ENCODE results near the gene CFAP410.

The CFAP410 gene

GRCh38 chr21:44331650-44332307, 7.4 kb downstream of the CFAP410 start:
- FAIRE-seq: no peak
- DNase-seq (ENCODE audit: low spot score): no peak

DNA sequence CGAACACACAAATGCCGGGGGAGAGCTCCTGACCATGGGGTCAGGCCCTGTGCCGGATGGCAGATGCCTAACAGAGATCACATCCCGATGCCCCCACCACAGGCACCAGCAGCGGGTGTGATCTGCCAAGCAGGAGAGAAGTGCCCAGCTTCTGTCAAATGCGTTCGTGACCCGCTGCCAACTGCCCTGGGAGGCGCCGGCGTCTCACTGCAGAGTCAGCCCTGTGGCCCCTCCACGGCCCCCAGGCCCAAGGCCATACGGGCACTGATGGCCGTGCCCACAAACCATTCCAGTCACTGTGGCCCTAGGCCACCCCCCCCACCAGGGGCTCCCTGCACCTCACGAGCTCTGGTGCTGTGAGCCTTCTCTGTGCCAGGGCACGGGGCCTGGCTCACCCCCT, 8.0 kb downstream of the CFAP410 start:
- DNase-seq (ENCODE audit: low spot score): no peak
- peak; percentile 53 for FAIRE-seq

- DNase-seq (ENCODE audit: low spot score) (no peak), FAIRE-seq (no peak)
Measured at GRCh38 chr21:44330698-44331097, 8.5 kb downstream of the CFAP410 start.

DNA sequence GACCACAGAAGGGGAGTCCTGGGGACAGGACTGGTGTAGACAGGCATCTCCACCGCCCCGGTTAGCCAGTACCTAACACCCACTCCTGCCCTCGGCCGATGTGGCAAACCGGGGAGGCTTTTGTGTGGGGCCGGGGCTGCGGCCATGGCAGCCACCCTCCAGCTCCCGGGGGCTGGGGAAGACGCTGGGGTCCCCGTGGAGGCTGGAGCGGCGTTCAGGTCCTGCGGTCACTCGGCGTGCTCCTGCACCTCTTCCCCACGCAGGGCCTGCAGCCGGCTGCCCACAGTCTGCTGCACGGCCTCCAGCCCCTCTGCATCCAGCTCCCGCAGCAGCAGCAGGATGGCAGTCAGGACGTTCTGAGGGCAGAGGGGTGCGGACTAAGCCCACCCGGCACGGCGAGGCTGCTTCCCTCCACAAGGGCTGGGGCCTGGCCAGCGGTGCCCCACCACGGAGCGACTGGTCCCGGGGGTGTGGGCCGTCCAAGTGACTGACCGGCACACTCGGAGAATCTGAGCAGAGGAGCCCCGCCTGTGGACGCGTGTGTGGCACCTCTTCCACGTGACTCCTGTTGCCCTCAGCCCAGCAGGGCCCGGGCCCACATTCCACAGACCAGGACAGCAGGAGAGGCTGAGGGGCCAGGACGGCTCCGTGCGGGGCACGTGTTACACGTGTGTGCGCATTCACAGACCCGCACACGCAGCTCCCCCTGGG, 9.1 kb downstream of the CFAP410 start:
- DNase-seq (ENCODE audit: low spot score) (no peak), FAIRE-seq (no peak)

DNA sequence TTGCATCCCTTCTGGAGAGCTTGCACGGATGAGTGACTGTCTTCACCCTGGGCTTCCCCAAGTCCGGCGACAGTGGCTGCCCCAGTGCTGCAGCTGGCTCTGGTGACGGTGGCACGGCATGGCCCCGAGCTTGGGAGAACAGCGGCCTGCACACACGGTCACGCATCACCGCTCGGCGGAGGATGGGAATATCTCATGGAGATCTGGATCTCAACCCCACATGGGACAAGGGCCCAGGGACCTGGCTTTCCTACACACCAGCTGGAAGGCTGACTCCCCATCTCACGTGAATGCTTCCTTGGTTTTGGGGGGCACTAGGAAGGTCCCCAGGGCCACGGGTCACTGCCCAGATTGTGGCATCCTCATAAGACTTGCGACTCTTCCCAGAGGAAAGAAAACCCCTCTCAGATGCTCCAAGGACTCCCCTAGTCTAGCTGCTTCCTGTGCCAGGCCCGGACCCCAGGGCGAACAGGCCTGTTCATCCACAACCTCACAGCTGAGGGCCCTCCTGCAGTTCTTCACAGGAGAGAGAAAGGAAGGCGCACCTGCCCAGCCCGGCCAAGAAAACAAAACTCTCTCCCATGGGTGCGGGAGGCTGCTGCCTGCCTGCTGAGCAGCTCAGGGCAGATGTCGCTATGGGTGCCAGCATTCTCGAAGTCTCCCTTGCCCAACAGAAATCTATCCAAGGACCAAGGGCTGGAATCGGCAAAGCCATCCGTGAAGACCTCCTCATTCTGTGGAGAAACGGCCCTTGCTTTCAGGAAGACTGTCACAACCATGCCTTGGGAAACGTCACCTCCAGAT, 9.9 kb downstream of the CFAP410 start:
- no peak for FAIRE-seq

GRCh38 chr21:44328242-44328895, 10.8 kb downstream of the CFAP410 start:
- no peak for DNase-seq (ENCODE audit: low spot score)

More for the DNA sequence above, 9.9 kb downstream of the CFAP410 start:
- DNase-seq (ENCODE audit: low spot score): no peak

DNA sequence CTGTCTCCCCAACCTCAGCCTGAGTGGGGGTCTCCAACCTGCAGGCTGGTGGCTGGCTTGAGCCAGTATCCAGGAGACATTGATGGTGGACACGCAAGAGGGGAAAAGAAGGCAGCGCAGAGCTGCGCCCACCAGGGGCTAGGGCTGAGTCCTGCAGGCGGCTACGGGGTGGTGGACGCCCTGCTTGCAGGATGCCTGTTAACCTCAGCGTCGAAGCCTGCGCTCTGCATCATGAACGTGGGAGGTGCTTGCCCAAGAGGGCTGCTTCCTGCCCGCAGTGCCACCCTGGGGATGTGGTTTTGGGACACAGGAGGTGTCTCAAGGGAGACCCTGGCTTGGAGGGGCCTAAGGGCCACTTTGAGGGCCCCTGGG, 11.6 kb downstream of the CFAP410 start:
- DNase-seq (ENCODE audit: low spot score): no peak
- no peak for FAIRE-seq

More at GRCh38 chr21:44328242-44328895, 10.8 kb downstream of the CFAP410 start:
- FAIRE-seq: no peak

DNA sequence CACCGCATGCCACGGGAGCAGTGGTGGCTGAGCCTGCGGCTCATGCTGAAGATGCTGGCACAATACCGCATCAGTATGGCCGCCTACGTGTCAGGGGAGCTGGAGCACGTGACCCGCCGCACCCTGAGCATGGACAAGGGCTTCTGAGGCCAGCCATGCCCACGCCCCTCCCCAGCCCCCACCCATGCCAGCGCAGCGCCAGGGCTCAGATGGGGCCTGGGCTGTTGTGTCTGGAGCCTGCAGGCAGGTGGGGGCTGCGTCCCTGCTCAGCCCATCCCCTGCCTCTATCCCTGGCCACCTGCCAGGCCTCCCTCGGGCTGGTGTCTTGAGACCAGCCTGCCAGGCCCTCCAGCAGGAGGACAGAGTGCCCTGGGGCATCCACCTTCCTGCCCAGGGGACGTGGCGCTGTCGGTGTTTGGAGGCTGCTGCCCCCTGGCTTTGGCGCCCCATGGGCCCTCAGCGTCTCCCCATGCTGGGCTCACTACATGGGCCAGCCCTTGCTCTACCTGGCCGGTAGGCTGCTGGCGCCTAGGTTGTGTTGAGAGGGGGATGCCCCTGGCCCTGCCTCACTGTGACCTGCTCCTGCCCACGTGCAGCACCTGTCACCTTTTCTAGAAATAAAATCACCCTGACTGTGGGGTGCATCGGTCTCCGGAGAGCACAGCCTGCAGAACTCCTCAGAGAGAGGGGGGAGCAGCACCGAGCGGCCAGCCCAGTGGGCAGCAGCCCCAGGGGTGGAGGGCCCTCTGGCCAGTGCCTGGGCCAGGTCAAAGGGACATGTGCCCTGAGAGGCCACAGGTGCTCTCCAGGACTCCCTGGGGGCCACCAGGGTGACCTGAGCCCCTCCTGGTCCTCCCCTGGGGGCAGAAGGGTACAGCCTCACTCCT, 12.2 kb downstream of the CFAP410 start:
- DNase-seq (ENCODE audit: low spot score) (no peak), FAIRE-seq (no peak)

GRCh38 chr21:44326272-44326647, 12.9 kb downstream of the CFAP410 start:
- DNase-seq (ENCODE audit: low spot score): no peak

DNA sequence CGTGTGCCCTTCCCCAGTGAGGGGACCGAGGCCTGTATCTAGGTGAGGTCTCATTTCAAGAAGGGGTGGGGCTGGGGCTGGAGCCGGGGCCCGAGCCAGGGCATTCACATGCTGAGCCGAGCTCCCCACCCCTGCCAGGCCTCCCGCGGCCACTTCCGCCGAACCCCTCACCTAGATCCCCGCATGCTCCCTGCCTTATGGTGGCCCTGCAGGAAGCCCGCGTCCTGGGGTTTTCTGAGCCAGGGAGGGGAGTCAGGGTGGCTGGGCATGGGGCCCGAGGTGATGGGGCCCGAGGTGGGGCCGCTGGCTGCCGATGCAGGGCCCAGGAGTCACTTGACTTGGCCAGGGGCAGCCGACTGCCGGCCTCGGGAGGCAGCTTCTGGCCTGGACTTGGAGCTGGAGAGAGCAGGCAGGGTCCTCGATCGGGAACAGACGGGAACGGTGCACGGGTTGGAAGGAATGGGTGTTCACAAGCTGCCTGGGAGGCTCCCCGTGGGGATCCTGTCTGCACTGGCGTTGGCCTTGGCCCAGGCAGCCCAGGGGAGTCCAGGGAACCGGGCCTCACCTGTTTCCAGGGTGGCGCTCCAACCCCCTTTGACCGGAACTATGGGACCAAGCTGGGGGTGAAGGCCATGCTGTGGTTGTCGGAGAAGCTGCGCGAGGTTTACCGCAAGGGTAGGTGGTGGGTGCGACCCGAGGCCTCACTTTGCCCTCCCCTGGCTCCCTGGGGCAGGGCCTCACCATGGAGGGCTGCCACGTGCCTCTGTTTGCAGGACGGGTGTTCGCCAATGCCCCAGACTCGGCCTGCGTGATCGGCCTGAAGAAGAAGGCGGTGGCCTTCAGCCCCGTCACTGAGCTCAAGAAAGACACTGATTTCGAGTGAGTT, 13.6 kb downstream of the CFAP410 start:
- FAIRE-seq (no peak), DNase-seq (ENCODE audit: low spot score) (no peak)

More at GRCh38 chr21:44326272-44326647, 12.9 kb downstream of the CFAP410 start:
- FAIRE-seq: no peak

DNA sequence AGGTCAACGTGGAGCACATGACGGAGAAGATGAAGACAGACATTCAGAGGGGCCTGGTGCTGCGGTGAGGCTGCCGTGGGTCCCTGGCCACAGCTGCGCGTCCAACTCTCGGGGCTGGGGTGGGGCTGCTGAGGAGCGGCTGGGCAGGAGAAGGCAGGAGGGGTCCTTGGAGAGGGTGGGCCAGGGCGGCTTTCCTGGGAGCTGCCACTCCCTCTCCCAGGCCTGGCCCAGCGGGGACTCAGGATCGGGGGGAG, 14.4 kb downstream of the CFAP410 start:
- DNase-seq (ENCODE audit: low spot score): no peak
- no peak for FAIRE-seq

DNA sequence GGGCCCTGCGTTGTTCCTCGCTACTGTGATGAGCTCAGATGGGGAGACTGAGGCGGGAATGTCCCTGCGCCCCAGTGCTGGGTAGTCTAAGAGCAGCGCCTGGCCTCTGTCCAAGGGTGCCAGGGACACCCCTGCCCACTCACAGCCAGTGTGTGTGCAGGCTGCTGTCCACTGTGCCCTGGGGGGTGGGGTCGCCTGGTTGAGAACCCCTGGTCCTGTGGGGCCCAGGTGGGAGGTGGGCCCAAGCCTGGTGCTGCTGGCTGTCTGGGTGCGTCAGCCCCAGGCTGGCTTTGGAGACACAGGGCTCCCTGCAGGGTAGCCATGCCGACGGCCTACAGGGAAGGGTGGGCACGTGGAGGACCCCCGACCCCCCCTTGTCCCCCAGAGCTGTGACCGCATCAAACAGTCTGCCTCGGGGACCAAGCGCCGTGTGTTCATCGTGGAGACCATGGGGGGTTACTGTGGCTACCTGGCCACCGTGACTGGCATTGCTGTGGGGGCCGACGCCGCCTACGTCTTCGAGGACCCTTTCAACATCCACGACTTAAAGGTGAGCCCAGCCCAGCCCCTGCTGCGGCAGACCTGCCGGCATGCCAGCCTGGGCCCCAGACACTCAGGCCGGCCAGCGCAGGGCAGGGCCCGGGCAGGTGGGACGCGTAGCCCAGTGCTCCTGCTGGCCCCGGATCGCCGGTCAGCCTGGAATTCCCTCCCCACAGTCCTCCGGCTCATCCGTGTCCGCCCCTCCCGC, 14.9 kb downstream of the CFAP410 start:
- DNase-seq (ENCODE audit: low spot score): no peak
- FAIRE-seq: no peak

DNA sequence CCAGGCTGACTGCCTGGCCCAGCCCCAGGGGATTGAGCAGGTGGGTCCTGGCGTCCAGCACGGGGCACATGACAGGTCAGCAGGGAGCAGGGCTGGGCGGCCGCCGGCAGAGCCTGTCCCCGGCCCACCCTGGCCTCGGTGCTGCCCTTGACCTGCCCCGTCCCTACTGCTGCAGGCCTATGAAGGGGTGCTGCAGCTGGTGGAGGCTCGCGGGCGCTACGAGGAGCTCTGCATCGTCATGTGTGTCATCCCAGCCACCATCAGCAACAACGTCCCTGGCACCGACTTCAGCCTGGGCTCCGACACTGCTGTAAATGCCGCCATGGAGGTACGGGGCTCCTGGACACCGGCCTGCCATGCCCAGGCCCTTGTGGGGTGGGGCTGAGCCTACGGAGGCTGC, 15.6 kb downstream of the CFAP410 start:
- DNase-seq (ENCODE audit: low spot score) (no peak), FAIRE-seq (no peak)

GRCh38 chr21:44322621-44323325, 16.4 kb downstream of the CFAP410 start:
- no peak for DNase-seq (ENCODE audit: low spot score)
- no peak for FAIRE-seq

DNA sequence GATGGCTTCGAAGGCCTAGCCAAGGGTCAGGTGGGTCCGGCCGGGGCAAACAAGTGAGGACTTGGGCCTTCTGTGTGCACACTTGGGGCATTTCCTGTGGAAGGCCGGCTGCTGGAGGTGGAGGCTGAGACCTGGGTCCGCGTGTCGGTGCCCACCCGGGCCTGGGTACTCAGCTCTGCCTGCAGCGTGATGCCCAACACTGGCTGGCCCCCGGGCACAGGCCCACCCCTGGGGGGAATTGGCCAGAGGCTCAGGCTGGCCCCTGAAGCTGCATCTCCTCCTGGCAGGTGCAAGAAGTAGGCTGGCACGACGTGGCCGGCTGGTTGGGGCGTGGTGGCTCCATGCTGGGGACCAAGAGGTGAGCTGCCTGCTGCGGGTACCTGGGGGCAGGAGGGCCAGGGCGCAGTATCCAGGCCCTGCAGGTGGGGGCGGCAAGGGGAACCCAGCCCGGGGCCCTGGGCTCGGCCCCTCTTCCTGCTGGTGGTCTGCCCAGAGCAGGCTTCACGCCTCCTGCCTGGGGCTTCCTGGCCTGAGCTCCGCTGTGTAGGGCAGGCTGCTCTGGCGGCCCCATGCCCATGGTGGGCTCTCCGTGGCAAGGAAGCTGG, 17.2 kb downstream of the CFAP410 start:
- DNase-seq (ENCODE audit: low spot score): no peak
- FAIRE-seq: no peak

GRCh38 chr21:44320847-44321246, 18.3 kb downstream of the CFAP410 start:
- no peak for FAIRE-seq
- no peak for DNase-seq (ENCODE audit: low spot score)

DNA sequence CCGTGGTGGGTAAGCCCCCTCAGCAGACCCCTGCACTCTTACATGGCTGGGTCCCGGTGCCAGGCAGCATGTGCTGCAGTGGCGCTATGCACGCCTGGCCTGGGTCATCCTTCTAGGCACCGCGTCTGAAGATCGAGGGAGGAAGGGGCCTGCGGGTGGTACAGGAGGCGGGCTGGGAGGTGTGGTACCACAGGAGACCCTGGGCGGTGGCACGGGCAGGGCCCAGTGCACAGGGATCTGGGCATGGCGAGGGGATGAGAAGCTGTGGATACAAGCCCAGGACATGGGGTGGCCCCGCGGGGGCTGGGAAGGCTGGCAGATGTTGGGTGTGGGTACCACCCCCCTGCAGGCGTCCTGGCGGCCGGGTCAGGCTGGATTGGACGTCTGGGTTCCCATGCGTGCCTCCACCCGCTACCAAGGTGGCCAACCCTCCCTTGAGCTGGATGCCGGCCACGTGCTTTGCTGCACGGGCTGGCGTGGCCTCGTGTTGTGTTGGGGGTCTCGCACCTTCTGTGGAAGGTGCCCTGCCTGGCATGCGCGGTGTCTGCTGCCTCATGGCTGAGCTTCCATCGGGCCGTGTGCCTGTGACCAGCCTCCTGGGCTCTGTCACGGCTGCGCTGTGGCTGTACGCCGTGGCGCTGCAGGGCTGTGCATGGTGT, 19.7 kb downstream of the CFAP410 start:
- no peak for DNase-seq (ENCODE audit: low spot score)
- no peak for FAIRE-seq
